22Rv1 (cell line): ENCODE results near the gene ARF3.

Experiments
- ZFX ChIP-seq: fragments of 450-650 bp; IDR thresholded peaks from 2 replicates; pipeline ENCODE4 v1.6.1; 2017; ENCODE audit warnings: antibody characterized with exemption, borderline replicate concordance
- TF ChIP-seq, protein P1 (sequence below): fragments of 450-650 bp; IDR thresholded peaks from 2 replicates; pipeline ENCODE4 v1.5.1; 2017; ENCODE audit warnings: mild to moderate bottlenecking

DNA sequence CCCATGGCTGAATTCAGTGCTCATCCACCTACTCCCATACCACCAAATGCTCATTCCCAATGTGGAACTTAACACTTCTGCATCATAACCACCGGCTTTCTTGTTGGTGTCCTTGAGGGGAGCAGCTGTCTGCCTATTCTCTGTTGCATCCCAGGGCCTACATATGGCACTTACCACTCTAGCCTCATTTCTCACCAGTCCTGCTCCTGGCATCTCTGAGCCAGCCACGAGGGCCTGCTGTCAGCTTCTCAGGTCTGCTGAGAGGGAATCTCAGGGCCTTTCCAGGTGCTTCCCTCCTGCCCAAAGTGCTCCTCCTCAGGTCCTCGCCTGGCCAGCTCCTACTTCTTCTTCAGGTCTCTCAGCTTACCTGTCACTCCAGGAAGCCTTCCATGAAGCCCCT, 67.6 kb downstream of the ARF3 start:
- TF ChIP-seq, protein P1, sequence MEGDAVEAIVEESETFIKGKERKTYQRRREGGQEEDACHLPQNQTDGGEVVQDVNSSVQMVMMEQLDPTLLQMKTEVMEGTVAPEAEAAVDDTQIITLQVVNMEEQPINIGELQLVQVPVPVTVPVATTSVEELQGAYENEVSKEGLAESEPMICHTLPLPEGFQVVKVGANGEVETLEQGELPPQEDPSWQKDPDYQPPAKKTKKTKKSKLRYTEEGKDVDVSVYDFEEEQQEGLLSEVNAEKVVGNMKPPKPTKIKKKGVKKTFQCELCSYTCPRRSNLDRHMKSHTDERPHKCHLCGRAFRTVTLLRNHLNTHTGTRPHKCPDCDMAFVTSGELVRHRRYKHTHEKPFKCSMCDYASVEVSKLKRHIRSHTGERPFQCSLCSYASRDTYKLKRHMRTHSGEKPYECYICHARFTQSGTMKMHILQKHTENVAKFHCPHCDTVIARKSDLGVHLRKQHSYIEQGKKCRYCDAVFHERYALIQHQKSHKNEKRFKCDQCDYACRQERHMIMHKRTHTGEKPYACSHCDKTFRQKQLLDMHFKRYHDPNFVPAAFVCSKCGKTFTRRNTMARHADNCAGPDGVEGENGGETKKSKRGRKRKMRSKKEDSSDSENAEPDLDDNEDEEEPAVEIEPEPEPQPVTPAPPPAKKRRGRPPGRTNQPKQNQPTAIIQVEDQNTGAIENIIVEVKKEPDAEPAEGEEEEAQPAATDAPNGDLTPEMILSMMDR: no peak
- no peak for TF ChIP-seq ZFX
